ENCODE data around the gene HPS6.

Gene HPS6

GRCh38 chr10:102109166-102110116, 44.3 kb downstream of the HPS6 start:
- no peak for DNase-seq (ENCODE audit: low spot score)
- H3K27ac ChIP-seq = peak overlapping the region; percentile 0; the same call in 1 of the 2 replicates
- TF ChIP-seq, protein P1, sequence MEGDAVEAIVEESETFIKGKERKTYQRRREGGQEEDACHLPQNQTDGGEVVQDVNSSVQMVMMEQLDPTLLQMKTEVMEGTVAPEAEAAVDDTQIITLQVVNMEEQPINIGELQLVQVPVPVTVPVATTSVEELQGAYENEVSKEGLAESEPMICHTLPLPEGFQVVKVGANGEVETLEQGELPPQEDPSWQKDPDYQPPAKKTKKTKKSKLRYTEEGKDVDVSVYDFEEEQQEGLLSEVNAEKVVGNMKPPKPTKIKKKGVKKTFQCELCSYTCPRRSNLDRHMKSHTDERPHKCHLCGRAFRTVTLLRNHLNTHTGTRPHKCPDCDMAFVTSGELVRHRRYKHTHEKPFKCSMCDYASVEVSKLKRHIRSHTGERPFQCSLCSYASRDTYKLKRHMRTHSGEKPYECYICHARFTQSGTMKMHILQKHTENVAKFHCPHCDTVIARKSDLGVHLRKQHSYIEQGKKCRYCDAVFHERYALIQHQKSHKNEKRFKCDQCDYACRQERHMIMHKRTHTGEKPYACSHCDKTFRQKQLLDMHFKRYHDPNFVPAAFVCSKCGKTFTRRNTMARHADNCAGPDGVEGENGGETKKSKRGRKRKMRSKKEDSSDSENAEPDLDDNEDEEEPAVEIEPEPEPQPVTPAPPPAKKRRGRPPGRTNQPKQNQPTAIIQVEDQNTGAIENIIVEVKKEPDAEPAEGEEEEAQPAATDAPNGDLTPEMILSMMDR (conservative IDR thresholded peaks at IDR 0.05; ENCODE audit: low read depth) = no peak
- POLR2A ChIA-PET (ENCODE audit: low non-redundant PET) = interaction anchor here (1.1 kb wide), 1 partner anchor 10 kb away, joined by 3 read pairs; no protein-coding TSS in a partner anchor
- CTCF ChIA-PET = interaction anchor here (0.9 to 1.0 kb wide), 2 partner anchors 33 to 37 kb away, joined by 3 read pairs; no protein-coding TSS in a partner anchor

- DNase-seq (ENCODE audit: low spot score) = no peak
- ChIA-PET CTCF (no interaction called here), POLR2A (ENCODE audit: low non-redundant PET) (interaction anchor here (0.8 kb wide), 1 partner anchor 8 kb away, joined by 4 read pairs; no protein-coding TSS in a partner anchor)
- TF ChIP-seq, protein P1 (conservative IDR thresholded peaks at IDR 0.05; ENCODE audit: low read depth) = no peak
- 0 out of 2 replicates have a peak overlapping the region, but pooled peaks have one; percentile 2 for H3K27ac ChIP-seq
These were observed 46.1 kb downstream of the HPS6 start for GRCh38 chr10:102111276-102111675.

GRCh38 chr10:102112210-102112817, 47.2 kb downstream of the HPS6 start:
- TF ChIP-seq, protein P1 (conservative IDR thresholded peaks at IDR 0.05; ENCODE audit: low read depth) = no peak
- POLR2A ChIA-PET (ENCODE audit: low non-redundant PET) = interaction anchor here (0.6 kb wide), 1 partner anchor 11 kb away, joined by 6 read pairs; no protein-coding TSS in a partner anchor
- peak overlapping the region; percentile 94 for H3K27ac ChIP-seq
- CTCF ChIA-PET = interaction anchor here (0.6 to 1.2 kb wide), 4 partner anchors 8 to 1101 kb away, joined by 3 to 4 read pairs (median 4); partner anchors contain the start of gene ARMH3
- DNase-seq (ENCODE audit: low spot score) = no peak

DNA sequence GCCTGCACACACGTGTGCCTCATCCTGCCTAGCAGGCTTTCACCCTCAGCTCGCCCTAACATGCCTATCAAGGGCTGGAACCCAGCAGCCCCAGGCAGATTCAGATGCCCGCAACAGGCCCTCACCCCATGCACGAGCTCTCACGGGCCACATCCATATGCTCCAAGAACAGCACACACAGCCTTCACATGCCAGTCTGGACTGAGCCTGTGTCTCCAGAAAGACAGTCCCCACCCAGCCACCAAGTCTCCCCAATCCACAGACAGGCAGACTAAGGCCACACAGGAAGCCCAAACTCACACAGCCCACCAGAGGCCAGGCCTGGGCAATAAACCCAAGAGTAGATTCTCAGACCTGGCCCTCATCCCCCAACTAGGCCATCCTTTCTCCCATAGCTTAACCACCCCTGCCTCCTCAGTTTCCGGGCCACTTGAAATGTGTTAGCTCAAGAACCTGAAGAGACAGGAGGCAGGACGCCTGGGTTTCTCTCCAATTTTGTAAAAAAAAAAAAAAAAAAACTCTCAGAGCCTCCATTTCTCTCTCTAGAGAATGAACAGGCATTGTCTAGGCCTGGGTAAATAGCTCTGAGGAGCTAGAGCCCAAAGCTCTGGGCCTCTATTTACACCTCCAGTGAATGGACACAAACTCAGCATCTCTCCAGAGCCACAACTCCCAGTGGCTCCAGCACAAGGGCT, 48.3 kb downstream of the HPS6 start:
- CTCF ChIA-PET = interaction anchor here (0.6 to 2.0 kb wide), 6 partner anchors 9 to 1115 kb away, joined by 3 to 7 read pairs (median 4); partner anchors contain the start of gene ARMH3
- peak overlapping the region; percentile 94 for H3K27ac ChIP-seq
- POLR2A ChIA-PET (ENCODE audit: low non-redundant PET) = interaction anchor here (0.6 to 0.7 kb wide), 2 partner anchors 11 to 12 kb away, joined by 4 read pairs; no protein-coding TSS in a partner anchor

DNA sequence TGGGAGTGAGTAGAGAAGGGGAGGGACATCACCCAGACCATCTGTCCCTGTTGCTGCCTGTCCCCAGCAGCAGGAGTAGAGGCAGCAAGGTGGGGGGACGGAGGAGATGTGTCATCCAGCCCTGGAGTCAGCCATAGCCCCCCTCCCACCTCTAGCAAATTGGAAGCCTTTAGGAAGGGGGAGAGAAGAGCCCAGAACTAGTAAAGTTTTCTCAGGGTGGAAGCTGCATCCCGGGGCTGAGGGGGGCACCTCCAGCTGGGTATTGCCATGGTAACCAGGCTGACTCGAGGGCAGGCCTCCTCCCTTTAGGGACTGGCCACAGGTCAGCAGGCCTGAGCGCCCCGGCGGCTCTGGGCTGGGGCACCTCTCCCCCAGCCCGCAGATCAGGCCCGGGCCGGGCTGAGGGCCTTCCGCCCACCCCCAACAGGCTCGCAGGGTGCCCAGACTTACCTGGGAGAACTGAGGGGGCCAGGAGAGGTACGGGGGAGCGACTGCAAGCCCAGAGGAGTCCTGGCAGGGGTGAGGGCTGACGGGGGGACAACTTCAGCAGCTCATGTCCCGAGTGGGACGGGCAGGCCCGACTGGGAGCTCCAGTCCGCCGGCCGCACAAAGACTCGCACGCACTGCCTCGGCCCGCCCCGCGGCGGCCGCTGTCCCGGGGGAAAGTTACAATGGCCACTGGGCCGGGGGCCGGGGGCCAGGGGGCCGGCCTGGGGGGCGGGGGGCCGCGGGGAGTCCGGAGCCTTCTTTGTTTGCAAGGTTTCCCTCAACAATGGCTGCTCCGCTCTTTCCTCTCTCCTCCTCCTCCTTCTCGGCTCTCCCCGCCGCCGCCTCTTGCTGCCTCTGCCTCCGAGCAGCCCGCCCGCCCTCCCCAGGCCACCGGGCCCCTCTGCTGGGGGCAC, 49.1 kb downstream of the HPS6 start:
- peak overlapping the region; percentile 94 for H3K27ac ChIP-seq
- TF ChIP-seq, protein P1 (conservative IDR thresholded peaks at IDR 0.05; ENCODE audit: low read depth) = no peak
- DNase-seq (ENCODE audit: low spot score) = no peak
- ChIA-PET CTCF (interaction anchor here (0.5 to 2.0 kb wide), 3 partner anchors 23 to 1488 kb away, joined by 3 to 7 read pairs (median 4); no protein-coding TSS in a partner anchor), POLR2A (ENCODE audit: low non-redundant PET) (interaction anchor here (0.6 kb wide), 2 partner anchors 12 to 600 kb away, joined by 3 to 4 read pairs; no protein-coding TSS in a partner anchor)

More for the DNA sequence above, 48.3 kb downstream of the HPS6 start:
- TF ChIP-seq, protein P1 (conservative IDR thresholded peaks at IDR 0.05; ENCODE audit: low read depth) = no peak
- DNase-seq (ENCODE audit: low spot score) = peak; percentile 77
